ENCODE data around the gene FBXL13.
A peak's percentile ranks its signal among the peaks of the same experiment; 100 is the strongest.
"Not testable (repeated sequence)": the region's sequence is repeated elsewhere in the genome, so short reads cannot be mapped to it uniquely, and the experiment has no call there.

Gene FBXL13

GRCh38 chr7:102916426-102916825 lies 158.2 kb downstream of the FBXL13 start:
- no peak overlapping the region for H3K4me3 ChIP-seq (replicated peaks; ENCODE audit: low read depth, low read length)
- DNase-seq (ENCODE audit: extremely low read depth, low read depth): peak; percentile 41
- no peak for TF ChIP-seq CTCF (IDR thresholded peaks at IDR 0.05; ENCODE audit: low read depth, low read length, missing control alignments)

- DNase-seq (ENCODE audit: extremely low read depth, low read depth): no peak
- TF ChIP-seq CTCF (IDR thresholded peaks at IDR 0.05; ENCODE audit: low read depth, low read length, missing control alignments): no peak
- H3K4me3 ChIP-seq (replicated peaks; ENCODE audit: low read depth, low read length): peak overlapping the region; percentile 43
These were observed 160.0 kb downstream of the FBXL13 start for GRCh38 chr7:102914585-102914984.

- TF ChIP-seq CTCF (IDR thresholded peaks at IDR 0.05; ENCODE audit: low read depth, low read length, missing control alignments): no peak
- DNase-seq (ENCODE audit: extremely low read depth, low read depth): no peak
- H3K4me3 ChIP-seq (replicated peaks; ENCODE audit: low read depth, low read length): peak overlapping the region; percentile 43
These were observed 160.8 kb downstream of the FBXL13 start for GRCh38 chr7:102913826-102914225.

- DNase-seq (ENCODE audit: extremely low read depth, low read depth): peak; percentile 85
- peak within 1 kb of the TSS; percentile 43 for H3K4me3 ChIP-seq (replicated peaks; ENCODE audit: low read depth, low read length)
- TF ChIP-seq CTCF (IDR thresholded peaks at IDR 0.05; ENCODE audit: low read depth, low read length, missing control alignments): no peak
These were observed 161.9 kb downstream of the FBXL13 start, which contains the start of gene LRRC17 for GRCh38 chr7:102912742-102913141. TSS of gene LRRC17 (plus strand) at chr7:102913000. CDS start at chr7:102933914, 20,914 bp downstream.

- no peak for TF ChIP-seq CTCF (IDR thresholded peaks at IDR 0.05; ENCODE audit: low read depth, low read length, missing control alignments)
- DNase-seq (ENCODE audit: extremely low read depth, low read depth): no peak
- H3K4me3 ChIP-seq (replicated peaks; ENCODE audit: low read depth, low read length): no peak overlapping the region
These were observed 165.9 kb downstream of the FBXL13 start for GRCh38 chr7:102908676-102909075.

- H3K4me3 ChIP-seq (replicated peaks; ENCODE audit: low read depth, low read length); DNase-seq (ENCODE audit: extremely low read depth, low read depth): not testable (repeated sequence)
These were observed 171.0 kb downstream of the FBXL13 start for GRCh38 chr7:102903576-102903975.

- DNase-seq (ENCODE audit: extremely low read depth, low read depth); H3K4me3 ChIP-seq (replicated peaks; ENCODE audit: low read depth, low read length): not testable (repeated sequence)
These were observed 172.5 kb downstream of the FBXL13 start for GRCh38 chr7:102902052-102902451.

GRCh38 chr7:102898532-102898859 lies 176.1 kb downstream of the FBXL13 start:
- DNase-seq (ENCODE audit: extremely low read depth, low read depth): no peak
- no peak overlapping the region for H3K4me3 ChIP-seq (replicated peaks; ENCODE audit: low read depth, low read length)
- TF ChIP-seq CTCF (IDR thresholded peaks at IDR 0.05; ENCODE audit: low read depth, low read length, missing control alignments): no peak
